H1 (cell line): Measurements from ENCODE around the gene DOCK3. TPM values are rescaled to one million over a fixed set of nuclear protein-coding genes. Genes with fewer than 3 reads are reported as not detected.

ENCODE experiments used
- CTCF ChIA-PET: fragments of 300-600 bp; sonication (Branson Sonifier 250); formaldehyde crosslinking; loops from one replicate; lab custom pipeline; 2021; ENCODE audit not compliant: partially characterized antibody; lab: Charles Lee
- POLR2A ChIA-PET: fragments of 300-600 bp; sonication (Branson Sonifier 250); formaldehyde crosslinking; loops from one replicate; lab custom pipeline; 2021; ENCODE audit warnings: inconsistent platforms; ENCODE audit not compliant: partially characterized antibody; lab: Charles Lee
- DNase-seq, 2 experiments: peaks; one replicate each; pipeline versions ENCODE4 v3.0.0 to v3.0.0-alpha.2; 2010 to 2022; ENCODE audit warnings: low spot score in 2 of 2, low read depth in 1 of 2, mixed read lengths in 1 of 2
- FAIRE-seq: peaks from 2 replicates; lab custom pipeline; 2011; peaks lifted over from hg19 to GRCh38; lab: Jason Lieb, UNC
- H2AFZ ChIP-seq: 2 replicates; pipeline ENCODE4 v1.8.1; 2012; ENCODE audit warnings: low read length, inconsistent platforms
- H2AK5ac ChIP-seq: 2 replicates; pipeline ENCODE4 v1.6.1; 2013; ENCODE audit warnings: low read depth, low read length
- H2BK120ac ChIP-seq: replicated peaks from 2 replicates; pipeline ENCODE3; 2013; ENCODE audit warnings: low read depth, low read length, inconsistent platforms
- H2BK12ac ChIP-seq: 2 replicates; pipeline ENCODE4 v1.6.1; 2013; ENCODE audit warnings: low read depth, low read length
- H2BK15ac ChIP-seq: 2 replicates; pipeline ENCODE4 v1.6.1; 2013; ENCODE audit warnings: low read length
- H2BK20ac ChIP-seq: 2 replicates; pipeline ENCODE4 v1.6.1; 2013; ENCODE audit warnings: low read length
- H2BK5ac ChIP-seq: 2 replicates; pipeline ENCODE4 v1.6.1; 2013; ENCODE audit warnings: low read depth, low read length
- H3K14ac ChIP-seq: 2 replicates; pipeline ENCODE4 v1.6.1; 2013; ENCODE audit warnings: inconsistent platforms; ENCODE audit not compliant: insufficient read length
- H3K18ac ChIP-seq: 2 replicates; pipeline ENCODE4 v1.6.1; 2013; ENCODE audit warnings: low read length; ENCODE audit errors: extremely low read depth
- H3K23ac ChIP-seq: 2 replicates; pipeline ENCODE4 v1.6.1; 2013; ENCODE audit warnings: inconsistent platforms; ENCODE audit not compliant: insufficient read length
- H3K23me2 ChIP-seq: 2 replicates; pipeline ENCODE4 v1.6.1; 2013; ENCODE audit warnings: low read depth, low read length
- H3K27ac ChIP-seq: 2 replicates; pipeline ENCODE4 v1.6.1; 2011; ENCODE audit warnings: low read depth, low read length, inconsistent platforms
- H3K27me3 ChIP-seq, 4 experiments: replicated peaks in 1 of 4; 1 replicate in 1 of 4; 2 replicates in 3 of 4; pipeline versions ENCODE4 v1.6.1 to v1.8.1; 2011 to 2013; ENCODE audit warnings: low read length in 3 of 4, mild to moderate bottlenecking in 3 of 4, inconsistent platforms in 2 of 4, mixed read lengths in 2 of 4, moderate library complexity in 1 of 4; ENCODE audit not compliant: control insufficient read depth in 3 of 4, insufficient read depth in 3 of 4; ENCODE audit errors: extremely low read depth in 1 of 4
- H3K36me3 ChIP-seq, 4 experiments: 2 replicates each; pipeline versions ENCODE4 v1.6.1 to v1.8.1; 2011 to 2013; ENCODE audit warnings: mild to moderate bottlenecking in 4 of 4, low read length in 3 of 4, moderate library complexity in 2 of 4, control low read depth in 1 of 4, inconsistent platforms in 1 of 4; ENCODE audit not compliant: insufficient read depth in 4 of 4, control insufficient read depth in 2 of 4
- H3K4ac ChIP-seq: replicated peaks from 2 replicates; pipeline ENCODE3; 2013; ENCODE audit warnings: low read length, low read depth, mixed read lengths, inconsistent platforms; ENCODE audit not compliant: insufficient read length
- H3K4me1 ChIP-seq, 4 experiments: replicated peaks in 1 of 4; 1 replicate in 1 of 4; 2 replicates in 3 of 4; pipeline versions ENCODE4 v1.6.1 to v1.8.1; 2011 to 2013; ENCODE audit warnings: low read length in 3 of 4, inconsistent platforms in 2 of 4, mixed read lengths in 1 of 4; ENCODE audit not compliant: insufficient read depth in 4 of 4, control insufficient read depth in 3 of 4
- H3K4me2 ChIP-seq, 2 experiments: 2 replicates each; pipeline versions ENCODE4 v1.6.1 to v1.8.1; 2011 to 2013; ENCODE audit warnings: low read depth in 2 of 2, low read length in 2 of 2, control low read depth in 1 of 2, inconsistent platforms in 1 of 2, mild to moderate bottlenecking in 1 of 2; ENCODE audit not compliant: insufficient read depth in 1 of 2
- H3K4me3 ChIP-seq, 4 experiments: fragments of 200-600, 300-600 bp in 1 of 4; sonication (generic), shearing (Covaris generic), sonication (Bioruptor Twin) in 1 of 4; 2 replicates each; pipeline versions ENCODE4 v1.5.1 to v1.8.1; 2011 to 2016; ENCODE audit warnings: low read length in 4 of 4, low read depth in 3 of 4, control low read depth in 2 of 4, inconsistent platforms in 2 of 4, mild to moderate bottlenecking in 2 of 4, mixed read lengths in 1 of 4, moderate library complexity in 1 of 4; ENCODE audit not compliant: insufficient read depth in 2 of 4; ENCODE audit errors: extremely low read depth in 1 of 4
- H3K56ac ChIP-seq: replicated peaks from 2 replicates; pipeline ENCODE3; 2013; ENCODE audit warnings: low read depth, mild to moderate bottlenecking, mixed read lengths, low read length, inconsistent platforms; ENCODE audit not compliant: insufficient read length
- H3K79me1 ChIP-seq: 2 replicates; pipeline ENCODE4 v1.6.1; 2013; ENCODE audit warnings: low read depth, low read length, control low read depth
- H3K79me2 ChIP-seq, 2 experiments: 2 replicates each; pipeline versions ENCODE4 v1.6.1 to v1.8.1; 2012 to 2013; ENCODE audit warnings: low read length in 2 of 2, mild to moderate bottlenecking in 2 of 2, inconsistent platforms in 1 of 2; ENCODE audit not compliant: insufficient read depth in 2 of 2, control insufficient read depth in 1 of 2
- H3K9ac ChIP-seq, 4 experiments: replicated peaks in 1 of 4; 1 replicate in 1 of 4; 2 replicates in 3 of 4; pipeline versions ENCODE4 v1.6.1 to v1.8.1; 2011 to 2013; ENCODE audit warnings: low read depth in 3 of 4, low read length in 3 of 4, control low read depth in 2 of 4, mild to moderate bottlenecking in 2 of 4, moderate library complexity in 2 of 4, inconsistent platforms in 1 of 4; ENCODE audit errors: extremely low read depth in 1 of 4
- H3K9me3 ChIP-seq, 2 experiments: 2 replicates each; pipeline versions ENCODE4 v1.6.1 to v1.8.1; 2012 to 2013; ENCODE audit warnings: mild to moderate bottlenecking in 2 of 2, moderate library complexity in 2 of 2, control low read depth in 1 of 2, inconsistent platforms in 1 of 2, low read depth in 1 of 2, low read length in 1 of 2, mixed read lengths in 1 of 2; ENCODE audit not compliant: insufficient read depth in 2 of 2
- H4K20me1 ChIP-seq, 2 experiments: replicated peaks in 1 of 2; 2 replicates each; pipeline versions ENCODE3 to v1.8.1; 2011 to 2013; ENCODE audit warnings: inconsistent platforms in 2 of 2, low read length in 2 of 2, mild to moderate bottlenecking in 1 of 2; ENCODE audit not compliant: insufficient read depth in 2 of 2, control insufficient read depth in 1 of 2
- H4K5ac ChIP-seq: 2 replicates; pipeline ENCODE4 v1.6.1; 2013; ENCODE audit warnings: low read length, low read depth, mixed read lengths, inconsistent platforms; ENCODE audit not compliant: insufficient read length
- H4K8ac ChIP-seq: 2 replicates; pipeline ENCODE4 v1.8.0; 2013; ENCODE audit warnings: mild to moderate bottlenecking, moderate library complexity, low read length, inconsistent platforms; ENCODE audit not compliant: insufficient read depth; ENCODE audit errors: extremely low read depth
- H4K91ac ChIP-seq: replicated peaks from 2 replicates; pipeline ENCODE3; 2013; ENCODE audit warnings: low read length, mixed read lengths, inconsistent platforms; ENCODE audit not compliant: insufficient read length
- ASH2L ChIP-seq: fragments of 200-600, 300-600 bp; sonication (generic); IDR thresholded peaks from one replicate; pipeline ENCODE4 v1.7.1; 2017; ENCODE audit warnings: low read length
- CHD1 ChIP-seq: IDR thresholded peaks from 2 replicates; pipeline ENCODE4 v1.6.1; 2012; ENCODE audit warnings: low read depth, low read length, improper control_type of control experiment
- EGR1 ChIP-seq: IDR thresholded peaks from 2 replicates; pipeline ENCODE4 v1.6.1; 2011; ENCODE audit warnings: low read depth, low read length, borderline replicate concordance
- PHF8 ChIP-seq: fragments of 200-600 bp; sonication (generic); conservative IDR thresholded peaks from 2 replicates; pipeline ENCODE4 v1.7.1; 2012; ENCODE audit warnings: low read depth, mild to moderate bottlenecking, inconsistent platforms, low read length, moderate library complexity
- POU5F1 ChIP-seq: IDR thresholded peaks from 2 replicates; pipeline ENCODE4 v1.6.1; 2011; ENCODE audit warnings: low read depth, mild to moderate bottlenecking, low read length, moderate library complexity
- RAD21 ChIP-seq, 2 experiments: IDR thresholded peaks in 1 of 2; conservative IDR thresholded peaks in 1 of 2; 2 replicates each; pipeline ENCODE4 v1.6.1; 2011; ENCODE audit warnings: low read depth in 2 of 2, low read length in 2 of 2, improper control_type of control experiment in 1 of 2, inconsistent platforms in 1 of 2, mild to moderate bottlenecking in 1 of 2, moderate library complexity in 1 of 2
- SUZ12 ChIP-seq: fragments of 200-600 bp; sonication (generic); IDR thresholded peaks from 2 replicates; pipeline ENCODE4 v1.6.1; 2012; ENCODE audit warnings: mild to moderate bottlenecking, inconsistent platforms, low read length, moderate library complexity, mixed read lengths
- WGBS, 2 experiments: shearing (Covaris generic) in 1 of 2; methylation state at CpG; one replicate each; pipeline versions ENCODE4 v1.1.6 to v1.1.7; 2013 to 2015; ENCODE audit warnings: low lambda C conversion rate in 2 of 2, mixed read lengths in 2 of 2, inconsistent platforms in 1 of 2, low coverage in 1 of 2, missing lambda C conversion rate in 1 of 2; ENCODE audit not compliant: insufficient replicate concordance in 2 of 2, insufficient coverage in 1 of 2, insufficient read length in 1 of 2; ENCODE audit errors: extremely low coverage in 1 of 2, missing lambda C conversion rate in 1 of 2; 5-methylcytosine and 5-hydroxymethylcytosine counted together
- polyA plus RNA-seq, 7 experiments: library from polyadenylated mRNA; depleted of rRNA in 3 of 7; stranded (reverse) in 5 of 7; unstranded in 2 of 7; fragments of >200 nt in 5 of 7; fragments of 200-250 nt in 2 of 7; gene quantifications; 1 replicate in 5 of 7; 2 replicates in 1 of 7; 4 replicates in 1 of 7; pipeline versions ENCODE4 v1.2.1 to v1.2.3, GENCODE V29; 2011 to 2013; ENCODE audit warnings: missing spikeins in 2 of 7, mixed read lengths in 2 of 7
- total RNA-seq: library from RNA; stranded (reverse); fragmentation: NEBNext Ultra II Directional; extraction: Animal tissue kit (Norgen Biotek cat#: 25700); gene quantifications from 2 replicates; pipeline ENCODE4 v1.2.1, GENCODE V29; 2021
- TF ChIP-seq, protein P1 (sequence below), 3 experiments: IDR thresholded peaks; 1 replicate in 2 of 3; 2 replicates in 1 of 3; pipeline versions ENCODE4 v1.5.1 to v1.6.1; 2011; ENCODE audit warnings: low read length in 3 of 3, mild to moderate bottlenecking in 3 of 3, inconsistent platforms in 2 of 3, low read depth in 1 of 3, moderate library complexity in 1 of 3; ENCODE audit not compliant: insufficient read depth in 1 of 3; ENCODE audit errors: control extremely low read depth in 1 of 3

Gene DOCK3
- total and polyA plus RNA-seq, 2 of the 8 experiments (the other 6 are each of a cell fraction or from before 2014, with no cell fraction given): 2.7 to 5.0 TPM

DNA sequence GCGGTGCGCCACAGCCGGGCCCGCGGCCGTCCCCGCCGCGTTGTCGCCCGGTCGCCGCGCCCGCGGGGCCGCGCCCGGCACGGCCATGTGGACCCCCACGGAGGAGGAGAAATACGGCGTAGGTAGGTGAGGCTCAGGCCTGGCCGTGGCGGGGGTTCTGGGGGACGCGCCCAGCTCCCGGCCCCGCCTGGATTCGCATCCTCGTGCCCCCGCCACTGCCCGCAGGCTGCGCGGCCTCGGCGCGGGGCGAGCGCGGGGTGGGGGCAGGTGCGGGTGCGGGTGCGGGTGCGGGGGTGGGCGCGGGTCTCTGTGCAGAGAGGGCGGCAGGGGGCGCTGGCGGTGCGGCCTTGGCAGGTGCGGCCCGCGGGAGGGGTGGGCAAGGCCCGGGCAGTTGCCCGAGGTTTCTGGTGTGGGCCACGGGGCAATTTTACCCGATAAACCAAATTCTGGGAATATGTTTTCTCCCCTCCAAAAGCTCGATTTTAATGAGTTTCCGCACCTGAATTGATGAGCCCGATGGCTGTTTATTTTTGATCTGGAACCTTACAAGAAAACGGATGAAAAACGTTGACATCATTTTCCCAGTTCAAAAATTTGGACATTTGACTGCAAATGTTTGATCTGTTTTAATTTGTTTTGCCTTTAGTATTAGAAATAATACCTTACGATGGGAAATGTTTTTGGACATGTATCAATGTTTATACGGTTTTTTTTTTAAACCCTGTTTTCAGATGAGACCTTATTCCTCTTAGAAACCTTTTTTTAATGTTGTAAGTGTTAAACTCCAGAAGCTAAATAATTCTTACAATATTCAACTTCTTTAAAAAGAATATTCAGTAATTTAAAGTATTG is 678 bp downstream of the DOCK3 start:
- DNase-seq (peak in 1 of 2 experiments; percentile 91), FAIRE-seq (no peak)
- CTCF ChIA-PET: interaction anchor here (0.7 to 63.8 kb wide), 27 partner anchors 11 to 713 kb away, joined by 3 to 1262 read pairs (median 3); partner anchors contain the start of genes CISH and MAPKAPK3
- TF ChIP-seq POU5F1 (no peak), RAD21 (IDR thresholded peaks at IDR 0.05 in 1 of 2, conservative IDR thresholded peaks at IDR 0.05 in 1 of 2; ENCODE audit: low read depth in 2 of 2, low read length in 2 of 2) (peak; percentile 70 to 76), PHF8 (peak; percentile 20), SUZ12 (no peak), ASH2L (peak; percentile 24), CHD1 (no peak), EGR1 (peak; percentile 74; the same call in 1 of the 2 replicates)
- TF ChIP-seq, protein P1, sequence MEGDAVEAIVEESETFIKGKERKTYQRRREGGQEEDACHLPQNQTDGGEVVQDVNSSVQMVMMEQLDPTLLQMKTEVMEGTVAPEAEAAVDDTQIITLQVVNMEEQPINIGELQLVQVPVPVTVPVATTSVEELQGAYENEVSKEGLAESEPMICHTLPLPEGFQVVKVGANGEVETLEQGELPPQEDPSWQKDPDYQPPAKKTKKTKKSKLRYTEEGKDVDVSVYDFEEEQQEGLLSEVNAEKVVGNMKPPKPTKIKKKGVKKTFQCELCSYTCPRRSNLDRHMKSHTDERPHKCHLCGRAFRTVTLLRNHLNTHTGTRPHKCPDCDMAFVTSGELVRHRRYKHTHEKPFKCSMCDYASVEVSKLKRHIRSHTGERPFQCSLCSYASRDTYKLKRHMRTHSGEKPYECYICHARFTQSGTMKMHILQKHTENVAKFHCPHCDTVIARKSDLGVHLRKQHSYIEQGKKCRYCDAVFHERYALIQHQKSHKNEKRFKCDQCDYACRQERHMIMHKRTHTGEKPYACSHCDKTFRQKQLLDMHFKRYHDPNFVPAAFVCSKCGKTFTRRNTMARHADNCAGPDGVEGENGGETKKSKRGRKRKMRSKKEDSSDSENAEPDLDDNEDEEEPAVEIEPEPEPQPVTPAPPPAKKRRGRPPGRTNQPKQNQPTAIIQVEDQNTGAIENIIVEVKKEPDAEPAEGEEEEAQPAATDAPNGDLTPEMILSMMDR (IDR thresholded peaks at IDR 0.05; ENCODE audit: control extremely low read depth in 1 of 3, insufficient read depth in 1 of 3, low read depth in 1 of 3, low read length in 3 of 3): peak; percentile 36 to 80 (median 62)

More for the DNA sequence above, 678 bp downstream of the DOCK3 start:
- POLR2A ChIA-PET: interaction anchor here (1.0 kb wide), 1 partner anchor 64 kb away, joined by 3 read pairs; the partner anchor contains the start of gene CISH
- 4% methylated on average over 26 of the region's 65 CpGs; no CpG with 5 or more reads in 1 of the 2 experiments for WGBS, 2 experiments
- Histone ChIP-seq H2AK5ac (no peak overlapping the region), H2BK5ac (no peak overlapping the region), H3K36me3 (no peaks in the 10 kb centered on the region), H3K18ac (no peak overlapping the region), H3K56ac (no peak overlapping the region), H4K20me1 (no peaks in the 10 kb centered on the region), H2BK20ac (no peak overlapping the region), H3K14ac (no peak overlapping the region), H3K9me3 (no peaks in the 10 kb centered on the region), H3K79me2 (peaks cover 0 to 33% of the 10 kb centered on the region in 2 experiments; a peak in 2 of 4 replicates), H2BK120ac (no peak overlapping the region), H4K91ac (no peak overlapping the region), H3K23ac (no peak overlapping the region), H3K9ac (peak overlapping the region in 3 of 4 experiments; percentile 39 to 84 (median 58); a peak in 5 of 7 replicates), H3K4me2 (peak overlapping the region; percentile 47 to 88), H3K27ac (peak overlapping the region; percentile 34; the same call in 1 of the 2 replicates), H3K4me3 (peak overlapping the region; percentile 51 to 81 (median 62)), H2BK15ac (no peak overlapping the region), H4K8ac (peak overlapping the region; percentile 87), H3K27me3 (peaks cover 0 to 16% (median 14%) of the 10 kb centered on the region in 4 experiments; a peak in 6 of 7 replicates), H3K4ac (no peak overlapping the region), H3K79me1 (no peaks in the 10 kb centered on the region), H3K23me2 (peaks cover 4% of the 10 kb centered on the region; the same call in 1 of the 2 replicates), H3K4me1 (peaks cover 4 to 10% (median 6%) of the 10 kb centered on the region in 4 experiments), H2AFZ (no peak overlapping the region), H4K5ac (no peak overlapping the region), H2BK12ac (no peak overlapping the region)
